ENCODE data around the gene PTAR1. TPM values are rescaled to one million over a fixed set of nuclear protein-coding genes. Genes with fewer than 3 reads are reported as not detected.

Gene PTAR1
- polyA plus RNA-seq, 1 donor = 23.8 TPM

DNA sequence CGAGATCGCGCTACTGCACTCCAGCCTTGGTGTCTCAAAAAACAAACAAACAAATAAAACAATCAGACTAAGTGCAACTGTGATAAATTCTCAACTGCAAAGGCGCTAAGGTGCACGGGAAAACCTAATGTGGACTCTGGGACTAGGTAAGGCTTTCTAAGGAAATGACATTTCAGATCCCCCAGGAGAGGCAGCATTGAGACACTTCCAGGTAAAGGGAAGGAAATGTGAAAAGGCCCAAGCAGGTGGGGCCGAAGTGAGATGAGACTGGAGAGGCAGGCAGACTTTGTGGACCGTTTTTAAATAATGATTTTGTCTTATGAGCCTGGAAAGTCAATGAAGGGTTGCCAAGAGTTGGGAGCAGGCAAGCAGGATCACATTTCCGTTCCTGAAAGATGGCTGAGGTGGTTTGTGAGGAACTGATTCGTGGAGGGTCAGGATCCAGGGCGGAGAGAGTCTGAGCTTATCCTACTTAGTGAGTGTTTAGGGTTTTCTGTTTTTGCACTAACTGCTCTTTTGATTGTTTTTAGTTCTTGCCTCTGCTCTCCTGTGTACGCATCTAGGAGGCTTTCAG, 85.6 kb downstream of the PTAR1 start:
- no peak for DNase-seq (ENCODE audit: low read depth)

DNA sequence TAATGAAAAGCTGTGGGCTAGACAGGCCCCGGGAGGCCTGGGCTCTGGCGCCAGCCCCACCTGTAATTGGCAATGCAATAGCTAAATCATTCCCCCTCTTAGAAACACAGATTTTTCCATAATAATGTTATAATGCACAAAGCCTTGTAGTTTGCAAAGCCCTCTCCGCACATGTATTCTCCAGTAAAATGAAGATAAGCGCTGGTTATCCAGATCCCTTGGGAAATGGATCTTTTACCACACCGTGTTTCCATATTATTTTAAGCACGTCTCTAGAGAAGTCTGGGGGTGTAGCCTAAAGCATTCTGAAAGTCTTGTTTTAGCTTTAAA, 86.5 kb downstream of the PTAR1 start:
- no peak for DNase-seq (ENCODE audit: low read depth)

DNA sequence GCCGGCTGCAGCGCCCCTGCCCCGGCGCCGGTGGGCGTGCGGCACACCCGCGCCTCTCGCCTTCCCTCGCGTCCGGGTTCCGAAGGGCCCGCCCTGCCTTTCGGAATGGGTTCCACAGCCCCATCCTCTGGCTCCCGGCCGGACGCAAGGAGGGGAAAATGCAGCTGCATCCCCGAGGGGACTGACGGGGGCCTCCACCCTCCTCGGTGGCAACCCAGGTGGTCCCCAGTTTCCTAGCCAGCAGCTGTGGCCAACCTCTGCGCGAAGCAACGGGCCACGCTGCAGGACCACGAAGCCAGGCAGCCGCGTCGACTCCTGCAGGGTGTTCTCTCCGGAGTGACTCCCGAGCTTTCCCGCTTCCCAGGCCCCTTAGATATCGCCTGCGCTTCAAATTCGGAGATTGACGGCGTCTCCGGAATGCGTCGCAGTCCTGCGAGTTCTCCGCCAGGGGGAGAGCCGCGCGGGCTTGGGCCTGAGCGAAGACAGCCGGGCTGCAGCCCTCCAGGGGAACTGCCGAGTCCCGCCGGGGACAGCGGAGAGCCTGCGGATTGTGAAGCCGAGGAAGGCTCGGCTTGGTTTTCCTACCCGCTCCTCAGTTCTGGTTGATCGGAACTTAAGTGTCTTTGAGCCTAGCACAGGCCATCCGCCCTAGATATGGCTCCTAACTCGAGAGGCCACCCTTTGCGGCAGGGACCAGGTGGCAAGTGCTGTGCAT, 87.1 kb downstream of the PTAR1 start:
- DNase-seq (ENCODE audit: low read depth) = peak; percentile 59

DNA sequence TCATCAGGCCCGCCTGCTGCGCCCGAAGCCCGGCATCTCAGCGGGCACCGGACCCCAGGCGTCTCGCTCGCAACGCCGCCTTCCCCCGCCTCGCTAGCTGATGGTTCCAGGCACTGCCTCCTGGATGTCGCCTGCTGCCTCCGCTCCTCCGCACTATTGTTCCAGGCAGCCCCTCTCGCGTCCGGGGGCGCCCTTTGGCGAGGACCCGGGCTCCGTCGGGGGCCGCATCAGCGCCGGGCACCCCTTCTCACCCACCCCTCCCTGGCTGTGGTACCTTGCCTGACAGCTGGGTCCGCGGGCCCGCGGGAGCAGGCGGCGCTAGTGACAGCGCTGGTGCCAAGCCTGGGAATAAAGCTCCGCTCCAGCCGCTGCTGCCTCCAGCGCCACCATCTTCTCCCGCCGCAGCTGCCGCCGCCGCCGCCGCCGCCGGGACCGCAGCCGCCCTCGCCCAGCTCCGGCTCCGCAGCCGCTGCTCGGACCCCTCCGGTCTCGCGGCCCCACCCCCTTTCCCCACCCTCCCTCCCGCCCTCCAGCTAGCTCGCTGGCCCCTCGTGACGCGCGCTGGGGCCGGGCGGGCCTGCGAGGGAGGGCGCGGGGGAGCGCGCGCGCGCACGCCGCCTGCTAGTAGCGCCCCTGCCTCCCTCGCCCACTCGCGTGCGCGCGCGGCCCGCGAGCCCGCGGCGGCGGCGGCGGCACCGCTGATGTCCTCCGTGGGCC, 87.8 kb downstream of the PTAR1 start, which contains the start of gene APBA1:
APBA1 (minus strand) TSS at position 493 of the 717 bp plus-strand sequence.
- peak; percentile 70 for DNase-seq (ENCODE audit: low read depth)

DNA sequence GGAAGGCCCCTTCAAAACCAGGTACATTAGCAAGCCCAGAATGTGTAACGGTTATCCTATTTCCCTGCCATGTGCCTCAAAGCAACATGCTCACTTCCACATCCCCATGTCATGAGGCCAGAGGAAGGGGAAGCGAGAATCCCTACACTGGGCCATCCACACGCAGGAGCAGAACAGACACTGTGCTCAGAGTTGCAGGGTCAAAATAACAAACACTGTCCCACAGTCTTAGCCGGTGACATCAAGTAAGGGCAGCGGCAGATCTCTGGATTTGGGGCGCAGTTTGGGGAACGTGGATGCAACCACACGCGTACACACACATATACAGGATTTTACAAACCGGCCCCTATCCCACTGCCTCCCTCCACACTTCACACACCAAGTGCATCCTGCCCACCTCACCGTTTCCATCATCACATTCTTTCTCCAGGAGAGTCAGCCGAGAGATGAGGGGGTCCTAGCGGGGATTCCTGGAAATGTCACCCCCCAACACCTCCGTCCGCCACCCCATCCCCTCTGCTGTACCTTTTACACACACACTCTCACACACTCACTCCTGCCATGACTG, 88.4 kb downstream of the PTAR1 start:
- no peak for DNase-seq (ENCODE audit: low read depth)

DNA sequence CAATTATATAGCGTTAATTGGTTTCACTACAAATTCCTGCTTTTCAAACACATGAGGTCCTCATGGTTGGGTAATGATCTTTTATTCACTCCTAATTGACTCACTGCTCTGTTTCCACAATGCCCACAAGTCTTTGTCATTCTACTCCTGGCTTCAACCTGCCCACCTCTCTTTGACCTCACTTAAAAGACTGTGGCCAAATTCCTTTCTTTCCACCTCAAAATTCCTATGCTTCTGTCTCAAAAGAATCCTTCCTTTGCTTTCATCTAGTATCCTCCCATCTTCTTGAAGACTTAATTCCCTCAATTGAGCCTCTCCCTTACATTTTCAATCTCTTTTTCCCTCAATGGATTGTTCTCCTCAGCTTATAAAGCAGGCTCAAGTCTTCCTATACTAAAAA, 92.5 kb downstream of the PTAR1 start:
- DNase-seq (ENCODE audit: low read depth) = no peak

DNA sequence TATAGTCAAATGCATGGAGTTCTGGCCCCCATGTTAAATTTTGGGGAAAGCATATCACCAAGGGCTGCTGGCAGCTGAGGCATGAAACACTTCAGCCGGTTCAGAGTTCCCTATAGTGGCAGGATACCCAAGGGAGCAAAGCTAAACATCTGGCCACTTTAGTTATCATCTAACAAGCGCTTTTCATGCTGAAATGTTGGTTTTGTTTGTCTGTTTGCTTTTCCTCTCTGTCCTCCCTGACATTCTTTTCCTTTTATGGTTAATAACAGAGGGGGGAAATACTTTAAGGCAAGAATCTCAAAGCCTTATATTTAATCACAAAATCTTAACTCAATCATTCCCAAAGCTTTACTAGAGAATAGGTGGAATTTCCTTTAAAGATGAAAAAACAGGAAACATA, 99.5 kb downstream of the PTAR1 start:
- DNase-seq (ENCODE audit: low read depth) = no peak

Other genes starting within 250 kb of the PTAR1 start
- 5.3 TPM for gene APBA1, start 87.6 kb downstream of the PTAR1 start, polyA plus RNA-seq (ENCODE audit: insufficient read length)
- gene CFAP95, start 60.8 kb upstream of the PTAR1 start, polyA plus RNA-seq (ENCODE audit: insufficient read length) = not detected

Measured in forelimb muscle (tissue), 1 donor.